Chondrocyte (in vitro differentiated cells): Measurements from ENCODE around the gene GAL. TPM values are rescaled to one million over a fixed set of nuclear protein-coding genes. Genes with fewer than 3 reads are reported as not detected.

ENCODE experiments used
- DNase-seq: peaks from one replicate; pipeline ENCODE4 v3.0.0; 2021; ENCODE audit warnings: mixed read lengths, low spot score
- H3K27ac Mint-ChIP-seq: one replicate; pipeline ENCODE4 v1.8.0; 2021; ENCODE audit warnings: mild to moderate bottlenecking, moderate library complexity, mixed read lengths; ENCODE audit not compliant: unreplicated experiment
- H3K27me3 Mint-ChIP-seq: 2 replicates; pipeline ENCODE4 v1.8.0; 2021; ENCODE audit warnings: low read depth, mixed read lengths
- H3K36me3 Mint-ChIP-seq: 2 replicates; pipeline ENCODE4 v1.8.0; 2021; ENCODE audit warnings: low read depth, mixed read lengths
- H3K4me1 Mint-ChIP-seq: 2 replicates; pipeline ENCODE4 v1.8.0; 2021; ENCODE audit warnings: low read depth, mild to moderate bottlenecking, mixed read lengths
- H3K4me3 Mint-ChIP-seq: one replicate; pipeline ENCODE4 v1.8.0; 2021; ENCODE audit warnings: mild to moderate bottlenecking, moderate library complexity, mixed read lengths; ENCODE audit not compliant: unreplicated experiment
- H3K9me3 Mint-ChIP-seq: 2 replicates; pipeline ENCODE4 v1.8.0; 2021; ENCODE audit warnings: low read depth, mixed read lengths
- total RNA-seq: library from RNA; stranded (reverse); gene quantifications from 3 replicates; pipeline ENCODE4 v1.2.1, GENCODE V29; 2021
- TF ChIP-seq, protein P1 (sequence below): fragments of 200-600 bp; sonication (generic); IDR thresholded peaks from 2 replicates; pipeline ENCODE4 v1.5.0; 2021; ENCODE audit warnings: antibody characterized with exemption, mild to moderate bottlenecking, moderate library complexity

The GAL gene
- total RNA-seq, 1 donor from 2014 or later, result 0.90 TPM

DNA sequence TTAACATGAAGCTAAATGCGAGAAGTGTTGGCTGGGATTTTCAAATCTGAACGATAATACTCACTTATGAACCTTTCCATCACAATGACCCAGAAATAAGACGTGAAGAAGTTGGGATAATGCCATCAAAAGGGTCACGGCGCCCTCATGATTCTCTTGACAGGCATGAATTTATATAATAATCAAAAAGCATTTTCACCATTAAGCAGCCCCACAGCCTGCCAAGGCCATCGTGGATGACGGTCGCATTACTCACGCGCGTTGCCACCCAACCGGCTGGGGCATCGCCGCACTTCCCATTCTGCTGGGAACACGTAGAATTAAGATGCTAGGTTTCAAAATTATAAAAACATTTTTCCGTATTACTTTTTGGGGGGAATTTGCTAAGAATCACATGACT lies 18.9 kb upstream of the GAL start:
- TF ChIP-seq, protein P1, sequence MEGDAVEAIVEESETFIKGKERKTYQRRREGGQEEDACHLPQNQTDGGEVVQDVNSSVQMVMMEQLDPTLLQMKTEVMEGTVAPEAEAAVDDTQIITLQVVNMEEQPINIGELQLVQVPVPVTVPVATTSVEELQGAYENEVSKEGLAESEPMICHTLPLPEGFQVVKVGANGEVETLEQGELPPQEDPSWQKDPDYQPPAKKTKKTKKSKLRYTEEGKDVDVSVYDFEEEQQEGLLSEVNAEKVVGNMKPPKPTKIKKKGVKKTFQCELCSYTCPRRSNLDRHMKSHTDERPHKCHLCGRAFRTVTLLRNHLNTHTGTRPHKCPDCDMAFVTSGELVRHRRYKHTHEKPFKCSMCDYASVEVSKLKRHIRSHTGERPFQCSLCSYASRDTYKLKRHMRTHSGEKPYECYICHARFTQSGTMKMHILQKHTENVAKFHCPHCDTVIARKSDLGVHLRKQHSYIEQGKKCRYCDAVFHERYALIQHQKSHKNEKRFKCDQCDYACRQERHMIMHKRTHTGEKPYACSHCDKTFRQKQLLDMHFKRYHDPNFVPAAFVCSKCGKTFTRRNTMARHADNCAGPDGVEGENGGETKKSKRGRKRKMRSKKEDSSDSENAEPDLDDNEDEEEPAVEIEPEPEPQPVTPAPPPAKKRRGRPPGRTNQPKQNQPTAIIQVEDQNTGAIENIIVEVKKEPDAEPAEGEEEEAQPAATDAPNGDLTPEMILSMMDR, result no peak
- Mint-ChIP-seq H3K27ac (no peak overlapping the region), H3K36me3 (peaks cover 4% of the 10 kb centered on the region), H3K27me3 (peaks cover 51% of the 10 kb centered on the region), H3K4me1 (no peaks in the 10 kb centered on the region), H3K4me3 (no peak overlapping the region), H3K9me3 (no peaks in the 10 kb centered on the region)
- DNase-seq, result peak; percentile 63

DNA sequence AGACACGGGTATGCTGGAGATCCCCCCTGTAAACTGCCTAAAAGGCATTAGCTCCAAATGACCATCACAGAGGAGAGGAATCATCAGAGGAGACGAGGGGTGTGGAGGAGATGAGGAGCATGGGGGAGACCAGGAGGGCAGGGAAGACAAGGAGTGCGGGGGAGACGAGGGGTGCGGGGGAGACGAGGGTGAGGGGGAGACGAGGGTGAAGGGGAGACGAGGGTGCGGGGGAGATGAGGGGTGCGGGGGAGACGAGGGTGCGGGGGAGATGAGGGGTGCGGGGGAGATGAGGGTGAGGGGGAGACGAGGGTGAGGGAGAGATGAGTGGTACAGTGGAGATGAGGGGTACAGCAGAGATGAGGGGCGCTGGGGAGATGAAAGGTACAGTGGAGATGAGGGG lies 17.5 kb upstream of the GAL start:
- peaks cover 52% of the 10 kb centered on the region for H3K27me3 Mint-ChIP-seq
- H3K4me3 Mint-ChIP-seq, result no peak overlapping the region

DNA sequence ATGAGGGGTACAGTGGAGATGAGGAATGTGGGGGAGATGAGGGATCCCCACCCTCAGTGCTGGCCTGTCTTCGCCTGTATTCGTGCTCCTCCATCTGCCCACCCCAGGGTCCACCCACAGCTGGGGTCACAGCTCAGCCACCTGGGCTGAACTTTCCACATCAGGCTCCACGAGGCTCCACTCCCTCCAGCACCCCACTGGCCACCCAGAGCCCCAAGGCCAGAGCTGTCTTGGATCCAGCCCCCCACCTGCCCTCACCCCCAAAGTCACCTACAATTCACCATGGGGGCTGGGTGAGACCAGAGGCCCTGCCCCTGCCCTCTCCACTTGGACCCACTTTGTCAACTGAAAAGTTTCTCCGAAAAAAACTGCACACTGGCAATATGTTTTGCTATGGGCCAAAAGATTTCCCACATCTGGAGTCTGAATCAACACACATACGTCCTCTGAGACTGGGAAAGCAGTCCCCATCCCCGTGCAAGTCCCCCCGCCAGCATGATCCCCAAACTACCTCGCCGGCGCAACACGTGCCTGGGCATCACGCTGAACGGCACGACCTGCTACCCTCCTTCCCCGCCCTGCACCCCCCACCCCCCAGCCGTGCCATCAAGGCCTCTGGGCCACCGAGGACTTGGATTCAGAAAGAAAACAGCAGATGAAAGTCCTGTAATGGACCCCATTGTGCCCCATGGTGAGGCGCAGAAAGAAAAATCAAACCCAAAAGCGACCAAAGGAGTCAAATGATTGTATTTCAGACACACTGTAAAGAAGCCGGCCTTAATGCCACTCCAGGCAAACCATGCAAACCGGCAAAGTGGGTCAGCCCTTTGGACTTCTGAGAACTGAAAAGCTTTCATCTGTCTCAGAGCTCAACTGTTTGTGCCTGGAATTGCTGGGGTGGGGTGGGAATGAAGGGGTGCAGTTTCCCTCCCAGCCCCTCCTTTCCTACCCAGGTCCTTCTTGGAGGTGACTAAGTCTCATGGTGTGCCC lies 16.5 kb upstream of the GAL start:
- TF ChIP-seq, protein P1, result no peak
- peaks cover 46% of the 10 kb centered on the region for H3K27me3 Mint-ChIP-seq
- no peak overlapping the region for H3K27ac Mint-ChIP-seq
- no peak overlapping the region for H3K4me3 Mint-ChIP-seq
- H3K4me1 Mint-ChIP-seq, result no peaks in the 10 kb centered on the region
- H3K36me3 Mint-ChIP-seq, result peaks cover 1% of the 10 kb centered on the region
- H3K9me3 Mint-ChIP-seq, result peaks cover 3% of the 10 kb centered on the region
- peak; percentile 59 for DNase-seq

More for the DNA sequence above, 17.5 kb upstream of the GAL start:
- Mint-ChIP-seq H3K36me3 (peaks cover 4% of the 10 kb centered on the region), H3K27ac (no peak overlapping the region), H3K9me3 (peaks cover 3% of the 10 kb centered on the region), H3K4me1 (no peaks in the 10 kb centered on the region)
- peak; percentile 75 for DNase-seq
- TF ChIP-seq, protein P1, result no peak

GRCh38 chr11:68669301-68670090 lies 14.8 kb upstream of the GAL start:
- DNase-seq, result peak; percentile 72
- H3K4me1 Mint-ChIP-seq, result no peaks in the 10 kb centered on the region
- H3K36me3 Mint-ChIP-seq, result peaks cover 1% of the 10 kb centered on the region
- H3K27me3 Mint-ChIP-seq, result peaks cover 41% of the 10 kb centered on the region
- no peak overlapping the region for H3K27ac Mint-ChIP-seq
- TF ChIP-seq, protein P1, result no peak
- H3K4me3 Mint-ChIP-seq, result no peak overlapping the region
- H3K9me3 Mint-ChIP-seq, result peaks cover 3% of the 10 kb centered on the region
